WTC11 (cell line): Measurements from ENCODE around the gene BCAT1.

Source experiments
- CREB1 ChIP-seq: sonication (generic); formaldehyde crosslinking; IDR thresholded peaks from 2 replicates; pipeline ENCODE4 v1.8.0; 2023; ENCODE audit warnings: mild to moderate bottlenecking, missing genetic modification reagents
- CTCF ChIP-seq: fragments of 200-600 bp; IDR thresholded peaks from 2 replicates; pipeline ENCODE4 v1.8.0; 2022; ENCODE audit warnings: antibody characterized with exemption
- E2F1 ChIP-seq: sonication (generic); formaldehyde crosslinking; IDR thresholded peaks from 2 replicates; pipeline ENCODE4 v1.8.0; 2022; ENCODE audit warnings: mild to moderate bottlenecking, missing genetic modification reagents
- GABPB1 ChIP-seq: sonication (generic); formaldehyde crosslinking; IDR thresholded peaks from 2 replicates; pipeline ENCODE4 v1.8.1; 2023; ENCODE audit warnings: mild to moderate bottlenecking, missing genetic modification reagents
- KAT7 ChIP-seq: sonication (generic); formaldehyde crosslinking; IDR thresholded peaks from 2 replicates; pipeline ENCODE4 v1.8.1; 2023; ENCODE audit warnings: missing genetic modification reagents, mild to moderate bottlenecking, borderline replicate concordance
- MAX ChIP-seq: sonication (generic); formaldehyde crosslinking; IDR thresholded peaks from 2 replicates; pipeline ENCODE4 v1.8.0; 2022; ENCODE audit warnings: mild to moderate bottlenecking, missing genetic modification reagents
- MLX ChIP-seq: sonication (generic); formaldehyde crosslinking; IDR thresholded peaks from 2 replicates; pipeline ENCODE4 v1.8.1; 2023; ENCODE audit warnings: mild to moderate bottlenecking, missing genetic modification reagents, moderate library complexity
- NR1H2 ChIP-seq: sonication (generic); formaldehyde crosslinking; IDR thresholded peaks from 2 replicates; pipeline ENCODE4 v1.9.0; 2021; ENCODE audit warnings: mild to moderate bottlenecking, moderate library complexity, missing genetic modification reagents
- NR3C1 ChIP-seq: sonication (generic); formaldehyde crosslinking; conservative IDR thresholded peaks from 2 replicates; pipeline ENCODE4 v1.8.1; 2023; ENCODE audit warnings: low read depth, mild to moderate bottlenecking, missing genetic modification reagents
- PRDM15 ChIP-seq: sonication (generic); formaldehyde crosslinking; IDR thresholded peaks from 2 replicates; pipeline ENCODE4 v1.8.0; 2022; ENCODE audit warnings: missing genetic modification reagents
- ZNF317 ChIP-seq: sonication (generic); formaldehyde crosslinking; IDR thresholded peaks from 2 replicates; pipeline ENCODE4 v1.8.1; 2023; ENCODE audit warnings: low read depth, mild to moderate bottlenecking, moderate library complexity, missing genetic modification reagents, borderline replicate concordance

GRCh38 chr12:24764712-24765111, 184.2 kb downstream of the BCAT1 start:
- no peak for TF ChIP-seq E2F1 (CRISPR knock-in tag)
- TF ChIP-seq CTCF = no peak
- TF ChIP-seq NR1H2 (CRISPR knock-in tag) = no peak
- TF ChIP-seq MLX (CRISPR knock-in tag) = no peak
- TF ChIP-seq NR3C1 (CRISPR knock-in tag) = no peak
- no peak for TF ChIP-seq CREB1 (CRISPR knock-in tag)
- no peak for TF ChIP-seq ZNF317 (CRISPR knock-in tag)
- no peak for TF ChIP-seq KAT7 (CRISPR knock-in tag)
- no peak for TF ChIP-seq PRDM15 (CRISPR knock-in tag)
- TF ChIP-seq GABPB1 (CRISPR knock-in tag) = no peak
- no peak for TF ChIP-seq MAX (CRISPR knock-in tag)
